ENCODE data around the gene DLGAP1.

DNA sequence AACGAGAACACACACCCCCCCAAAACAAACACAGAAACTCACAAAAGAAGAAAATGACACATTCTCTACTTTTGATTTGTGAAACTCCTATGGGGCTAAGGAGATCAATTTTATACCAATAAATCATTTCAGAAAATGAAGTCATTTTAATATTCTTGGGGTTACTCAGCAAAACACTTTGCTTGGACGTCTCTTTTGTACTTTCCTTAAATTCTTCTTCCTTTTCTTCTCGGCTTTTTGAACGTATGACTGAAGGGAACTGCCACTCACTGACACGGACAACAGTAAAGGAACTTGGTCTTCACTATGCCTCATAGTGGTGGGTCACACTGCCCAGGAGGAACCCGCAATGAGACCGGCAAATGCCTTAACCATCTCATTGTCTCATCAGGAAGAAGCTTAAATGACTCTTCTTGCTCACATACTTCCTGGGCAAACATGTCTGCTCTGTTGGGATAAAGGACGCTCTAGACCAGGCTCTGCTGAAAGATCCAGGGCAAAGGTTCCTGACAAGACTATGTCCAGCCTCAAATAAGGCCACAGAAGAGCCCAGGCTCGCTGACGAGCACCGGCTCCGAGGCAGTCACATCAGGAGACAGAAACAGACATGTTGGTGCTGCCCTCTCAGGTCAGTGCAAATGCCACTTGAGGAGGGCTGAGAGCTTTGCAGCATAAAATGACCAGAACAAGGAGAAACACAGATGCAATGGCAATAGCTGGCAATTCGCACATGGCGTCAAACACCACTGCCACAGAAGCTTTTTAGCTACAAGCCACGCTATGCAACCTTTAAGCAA lies 799.7 kb downstream of the DLGAP1 start:
- TF ChIP-seq, protein P1, sequence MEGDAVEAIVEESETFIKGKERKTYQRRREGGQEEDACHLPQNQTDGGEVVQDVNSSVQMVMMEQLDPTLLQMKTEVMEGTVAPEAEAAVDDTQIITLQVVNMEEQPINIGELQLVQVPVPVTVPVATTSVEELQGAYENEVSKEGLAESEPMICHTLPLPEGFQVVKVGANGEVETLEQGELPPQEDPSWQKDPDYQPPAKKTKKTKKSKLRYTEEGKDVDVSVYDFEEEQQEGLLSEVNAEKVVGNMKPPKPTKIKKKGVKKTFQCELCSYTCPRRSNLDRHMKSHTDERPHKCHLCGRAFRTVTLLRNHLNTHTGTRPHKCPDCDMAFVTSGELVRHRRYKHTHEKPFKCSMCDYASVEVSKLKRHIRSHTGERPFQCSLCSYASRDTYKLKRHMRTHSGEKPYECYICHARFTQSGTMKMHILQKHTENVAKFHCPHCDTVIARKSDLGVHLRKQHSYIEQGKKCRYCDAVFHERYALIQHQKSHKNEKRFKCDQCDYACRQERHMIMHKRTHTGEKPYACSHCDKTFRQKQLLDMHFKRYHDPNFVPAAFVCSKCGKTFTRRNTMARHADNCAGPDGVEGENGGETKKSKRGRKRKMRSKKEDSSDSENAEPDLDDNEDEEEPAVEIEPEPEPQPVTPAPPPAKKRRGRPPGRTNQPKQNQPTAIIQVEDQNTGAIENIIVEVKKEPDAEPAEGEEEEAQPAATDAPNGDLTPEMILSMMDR (IDR thresholded peaks at IDR 0.05), result no peak
- TF ChIP-seq POLR2A (IDR thresholded peaks at IDR 0.05), result no peak

All from right lobe of liver (tissue), 4 donors.